Vagina (tissue), 2 donors: Measurements from ENCODE around the gene CTNND2.

Source experiments
- CTCF ChIP-seq, 3 experiments: fragments of 450-650 bp in 2 of 3; fragments of 200-600 bp in 1 of 3; sonication (generic) in 1 of 3; IDR thresholded peaks; one replicate each; pipeline ENCODE4 v1.5.1; 2017 to 2019; ENCODE audit warnings: antibody characterized with exemption in 3 of 3, mild to moderate bottlenecking in 2 of 3, moderate library complexity in 2 of 3
- POLR2AphosphoS5 ChIP-seq, 2 donors: sonication (generic); formaldehyde crosslinking; IDR thresholded peaks; one replicate each; pipeline ENCODE4 v1.9.0; 2017; ENCODE audit warnings: antibody characterized with exemption in 2 of 2, mild to moderate bottlenecking in 2 of 2, low read depth in 1 of 2; ENCODE audit not compliant: insufficient read depth in 1 of 2

GRCh38 chr5:11724940-11725339, 179.3 kb downstream of the CTNND2 start:
- TF ChIP-seq CTCF (IDR thresholded peaks at IDR 0.05) (no peak), POLR2AphosphoS5 (IDR thresholded peaks at IDR 0.05; ENCODE audit: insufficient read depth in 1 of 2, low read depth in 1 of 2) (no peak)
